Measurements from ENCODE around the gene TMEM88.

- TF ChIP-seq ZNF274 (IDR thresholded peaks at IDR 0.05; ENCODE audit: low read depth, low read length): no peak
- TF ChIP-seq YY1 (IDR thresholded peaks at IDR 0.05; ENCODE audit: insufficient read depth, insufficient read length): no peak
These were observed 31.3 kb upstream of the TMEM88 start for GRCh38 chr17:7823581-7824001.

All from NT2/D1 (cell line).